ENCODE data around the gene PDE4D. TPM values are rescaled to one million over a fixed set of nuclear protein-coding genes. Genes with fewer than 3 reads are reported as not detected.

PDE4D gene
- total RNA-seq, 2 experiments from 2014 or later: 0.50 to 0.51 TPM

DNA sequence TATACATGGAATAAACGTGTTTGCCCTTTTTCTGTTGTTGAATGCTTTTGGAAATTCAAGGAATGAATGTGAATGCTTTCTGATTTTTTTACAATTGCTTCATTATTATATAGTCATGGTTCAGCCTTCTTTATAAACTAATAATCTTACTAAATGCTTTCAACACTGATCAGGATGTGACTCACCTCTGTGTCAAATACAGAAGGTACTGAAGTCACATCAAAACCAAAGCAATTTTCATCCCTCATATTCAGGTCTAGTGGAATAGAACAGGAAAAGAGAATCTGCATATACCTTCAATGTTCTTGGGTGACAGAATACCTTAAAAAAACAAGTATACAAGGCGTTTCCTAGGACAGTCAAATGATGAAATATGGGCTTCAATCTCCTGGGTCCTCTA, 170.7 kb downstream of the PDE4D start:
- Histone ChIP-seq H3K9me3 (ENCODE audit: low read length) (no peaks in the 10 kb centered on the region), H3K4me1 (ENCODE audit: insufficient read depth, low read length, poor library complexity, severe bottlenecking) (no peaks in the 10 kb centered on the region), H3K27ac (ENCODE audit: low read depth, low read length, poor library complexity, severe bottlenecking) (no peak overlapping the region), H4K20me1 (ENCODE audit: insufficient read depth, low read length) (no peaks in the 10 kb centered on the region), H3K36me3 (ENCODE audit: insufficient read depth, low read length) (no peaks in the 10 kb centered on the region), H3K4me2 (ENCODE audit: low read length) (no peak overlapping the region), H3K9me2 (ENCODE audit: insufficient read depth, low read length) (no peaks in the 10 kb centered on the region), H3K79me2 (ENCODE audit: insufficient read depth, low read depth, low read length) (no peaks in the 10 kb centered on the region), H2AFZ (ENCODE audit: low read length) (no peak overlapping the region), H3K4me3 (ENCODE audit: low read depth, low read length, poor library complexity, severe bottlenecking) (no peak overlapping the region)
- BruUV-seq (replicated peaks): no TSS peak
- ChIA-PET CTCF (ENCODE audit: unreplicated experiment) (no interaction called here), POLR2A (no interaction called here)
- no peak for DNase-seq (ENCODE audit: low spot score)
- intact Hi-C loops (cut with micrococcal nuclease; ENCODE audit: unreplicated experiment): no loop called here
- TF ChIP-seq, protein P1, sequence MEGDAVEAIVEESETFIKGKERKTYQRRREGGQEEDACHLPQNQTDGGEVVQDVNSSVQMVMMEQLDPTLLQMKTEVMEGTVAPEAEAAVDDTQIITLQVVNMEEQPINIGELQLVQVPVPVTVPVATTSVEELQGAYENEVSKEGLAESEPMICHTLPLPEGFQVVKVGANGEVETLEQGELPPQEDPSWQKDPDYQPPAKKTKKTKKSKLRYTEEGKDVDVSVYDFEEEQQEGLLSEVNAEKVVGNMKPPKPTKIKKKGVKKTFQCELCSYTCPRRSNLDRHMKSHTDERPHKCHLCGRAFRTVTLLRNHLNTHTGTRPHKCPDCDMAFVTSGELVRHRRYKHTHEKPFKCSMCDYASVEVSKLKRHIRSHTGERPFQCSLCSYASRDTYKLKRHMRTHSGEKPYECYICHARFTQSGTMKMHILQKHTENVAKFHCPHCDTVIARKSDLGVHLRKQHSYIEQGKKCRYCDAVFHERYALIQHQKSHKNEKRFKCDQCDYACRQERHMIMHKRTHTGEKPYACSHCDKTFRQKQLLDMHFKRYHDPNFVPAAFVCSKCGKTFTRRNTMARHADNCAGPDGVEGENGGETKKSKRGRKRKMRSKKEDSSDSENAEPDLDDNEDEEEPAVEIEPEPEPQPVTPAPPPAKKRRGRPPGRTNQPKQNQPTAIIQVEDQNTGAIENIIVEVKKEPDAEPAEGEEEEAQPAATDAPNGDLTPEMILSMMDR (conservative IDR thresholded peaks at IDR 0.05; ENCODE audit: low read length): no peak
- no peak for TF ChIP-seq EZH2phosphoT487 (IDR thresholded peaks at IDR 0.05; ENCODE audit: borderline replicate concordance, low read depth, low read length)

- CTCF ChIA-PET (ENCODE audit: unreplicated experiment): no interaction called here
- H3K79me2 ChIP-seq (ENCODE audit: insufficient read depth, low read depth, low read length): no peaks in the 10 kb centered on the region
- intact Hi-C loops (cut with micrococcal nuclease; ENCODE audit: unreplicated experiment): no loop called here
Observed at GRCh38 chr5:59721741-59722140, 171.8 kb downstream of the PDE4D start.

DNA sequence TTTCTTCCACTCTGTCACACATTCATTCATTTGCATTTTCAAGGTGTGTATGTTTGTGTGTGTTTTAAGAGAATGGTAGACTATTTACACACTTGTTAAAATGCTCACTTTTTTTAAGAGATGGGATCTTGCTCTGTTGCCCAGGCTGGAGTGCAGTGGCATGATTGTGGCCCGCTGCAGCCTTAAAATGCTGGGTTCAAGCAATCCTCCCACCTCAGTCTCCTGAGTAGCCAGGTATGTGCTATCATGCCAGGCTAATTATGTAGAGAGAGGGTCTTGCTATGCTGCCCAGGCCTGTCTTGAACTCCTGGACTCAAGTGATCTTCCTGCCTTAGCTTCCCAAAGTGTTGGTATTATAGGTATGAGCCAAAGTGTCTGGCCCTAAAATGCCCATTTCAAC, 173.5 kb downstream of the PDE4D start:
- Histone ChIP-seq H3K36me3 (ENCODE audit: insufficient read depth, low read length) (no peaks in the 10 kb centered on the region), H3K4me3 (ENCODE audit: low read depth, low read length, poor library complexity, severe bottlenecking) (no peak overlapping the region), H4K20me1 (ENCODE audit: insufficient read depth, low read length) (no peaks in the 10 kb centered on the region), H2AFZ (ENCODE audit: low read length) (no peak overlapping the region), H3K4me2 (ENCODE audit: low read length) (no peak overlapping the region), H3K4me1 (ENCODE audit: insufficient read depth, low read length, poor library complexity, severe bottlenecking) (no peaks in the 10 kb centered on the region), H3K9me2 (ENCODE audit: insufficient read depth, low read length) (no peaks in the 10 kb centered on the region), H3K27ac (ENCODE audit: low read depth, low read length, poor library complexity, severe bottlenecking) (no peak overlapping the region), H3K9me3 (ENCODE audit: low read length) (no peaks in the 10 kb centered on the region), H3K79me2 (ENCODE audit: insufficient read depth, low read depth, low read length) (no peaks in the 10 kb centered on the region)
- ChIA-PET POLR2A (interaction anchor here (0.6 kb wide), 1 partner anchor 1132 kb away, joined by 3 read pairs; no protein-coding TSS in a partner anchor), CTCF (ENCODE audit: unreplicated experiment) (no interaction called here)
- DNase-seq (ENCODE audit: low spot score): no peak
- no TSS peak for BruUV-seq (replicated peaks)
- TF ChIP-seq, protein P1 (conservative IDR thresholded peaks at IDR 0.05; ENCODE audit: low read length): no peak
- no peak for TF ChIP-seq EZH2phosphoT487 (IDR thresholded peaks at IDR 0.05; ENCODE audit: borderline replicate concordance, low read depth, low read length)
- intact Hi-C loops (cut with micrococcal nuclease; ENCODE audit: unreplicated experiment): no loop called here

More at GRCh38 chr5:59721741-59722140, 171.8 kb downstream of the PDE4D start:
- Histone ChIP-seq H3K27ac (ENCODE audit: low read depth, low read length, poor library complexity, severe bottlenecking) (no peak overlapping the region), H3K4me2 (ENCODE audit: low read length) (no peak overlapping the region), H3K4me1 (ENCODE audit: insufficient read depth, low read length, poor library complexity, severe bottlenecking) (no peaks in the 10 kb centered on the region), H3K4me3 (ENCODE audit: low read depth, low read length, poor library complexity, severe bottlenecking) (no peak overlapping the region), H4K20me1 (ENCODE audit: insufficient read depth, low read length) (no peaks in the 10 kb centered on the region), H3K9me3 (ENCODE audit: low read length) (no peaks in the 10 kb centered on the region), H2AFZ (ENCODE audit: low read length) (no peak overlapping the region), H3K9me2 (ENCODE audit: insufficient read depth, low read length) (no peaks in the 10 kb centered on the region), H3K36me3 (ENCODE audit: insufficient read depth, low read length) (no peaks in the 10 kb centered on the region)
- DNase-seq (ENCODE audit: low spot score): no peak
- POLR2A ChIA-PET: interaction anchor here (0.8 kb wide), 1 partner anchor 9 kb away, joined by 3 read pairs; no protein-coding TSS in a partner anchor
- TF ChIP-seq, protein P1 (conservative IDR thresholded peaks at IDR 0.05; ENCODE audit: low read length): no peak
- no peak for TF ChIP-seq EZH2phosphoT487 (IDR thresholded peaks at IDR 0.05; ENCODE audit: borderline replicate concordance, low read depth, low read length)
- no TSS peak for BruUV-seq (replicated peaks)
